Gastroesophageal sphincter (tissue), 4 donors: ENCODE measurements around the gene NRSN2. TPM values are rescaled to one million over a fixed set of nuclear protein-coding genes. Genes with fewer than 3 reads are reported as not detected.
"Not testable (repeated sequence)": the region's sequence is repeated elsewhere in the genome, so short reads cannot be mapped to it uniquely, and the experiment has no call there.

Experiments
- ATAC-seq: fragments of 150-250 bp; one replicate; pipeline ENCODE4 v1.9.1; 2016; ENCODE audit warnings: mild to moderate bottlenecking, moderate library complexity
- H3K27ac ChIP-seq, 4 donors: fragments of 200-600 bp; sonication (generic) in 3 of 4; 1 replicate in 3 of 4; 2 replicates in 1 of 4; pipeline ENCODE4 v1.5.1; 2016 to 2019
- H3K27me3 ChIP-seq: fragments of 200-600 bp; sonication (generic); one replicate; pipeline ENCODE4 v1.5.1; 2019
- H3K36me3 ChIP-seq, 2 donors: fragments of 200-600 bp; sonication (generic); one replicate each; pipeline ENCODE4 v1.5.1; 2019; ENCODE audit warnings: control low read depth in 1 of 2
- H3K4me1 ChIP-seq, 3 donors: fragments of 200-600 bp; sonication (generic); 1 replicate in 2 of 3; 2 replicates in 1 of 3; pipeline ENCODE4 v1.5.1; 2016 to 2019; ENCODE audit warnings: control low read depth in 2 of 3
- H3K4me3 ChIP-seq, 2 donors: fragments of 200-600 bp; sonication (generic); one replicate each; pipeline ENCODE4 v1.5.1; 2019; ENCODE audit warnings: mild to moderate bottlenecking in 1 of 2, moderate library complexity in 1 of 2
- H3K9me3 ChIP-seq, 3 donors: fragments of 200-600 bp; sonication (generic); one replicate each; pipeline ENCODE4 v1.5.1; 2017 to 2019; ENCODE audit warnings: control low read depth in 2 of 3
- EP300 ChIP-seq: sonication (generic); formaldehyde crosslinking; IDR thresholded peaks from one replicate; pipeline ENCODE4 v1.6.1; 2017; ENCODE audit warnings: antibody characterized with exemption, mild to moderate bottlenecking
- POLR2A ChIP-seq, 2 donors: fragments of 450-650 bp; IDR thresholded peaks; one replicate each; pipeline ENCODE4 v1.6.1; 2017; ENCODE audit warnings: antibody characterized with exemption in 2 of 2, mild to moderate bottlenecking in 2 of 2, moderate library complexity in 1 of 2
- POLR2AphosphoS5 ChIP-seq: sonication (generic); formaldehyde crosslinking; IDR thresholded peaks from one replicate; pipeline ENCODE4 v1.6.1; 2017; ENCODE audit warnings: antibody characterized with exemption
- WGBS, 2 donors: methylation state at CpG; one replicate each; pipeline ENCODE4 v1.1.5; 2018; ENCODE audit warnings: low coverage in 1 of 2; 5-methylcytosine and 5-hydroxymethylcytosine counted together
- total RNA-seq, 4 donors: library from RNA; depleted of rRNA; stranded (reverse); fragments of >200 nt; gene quantifications; one replicate each; pipeline ENCODE4 v1.1.0, GENCODE V29; 2016
- TF ChIP-seq, protein P1 (sequence below), 4 experiments: fragments of 200-600 bp in 2 of 4; fragments of 450-650 bp in 2 of 4; sonication (generic) in 1 of 4; IDR thresholded peaks; one replicate each; pipeline ENCODE4 v1.5.1; 2017 to 2019; ENCODE audit warnings: antibody characterized with exemption in 4 of 4, mild to moderate bottlenecking in 2 of 4, moderate library complexity in 2 of 4

NRSN2 gene
- total RNA-seq, 4 donors from 2014 or later, result 25.3 to 51.6 (median 30.2) TPM

DNA sequence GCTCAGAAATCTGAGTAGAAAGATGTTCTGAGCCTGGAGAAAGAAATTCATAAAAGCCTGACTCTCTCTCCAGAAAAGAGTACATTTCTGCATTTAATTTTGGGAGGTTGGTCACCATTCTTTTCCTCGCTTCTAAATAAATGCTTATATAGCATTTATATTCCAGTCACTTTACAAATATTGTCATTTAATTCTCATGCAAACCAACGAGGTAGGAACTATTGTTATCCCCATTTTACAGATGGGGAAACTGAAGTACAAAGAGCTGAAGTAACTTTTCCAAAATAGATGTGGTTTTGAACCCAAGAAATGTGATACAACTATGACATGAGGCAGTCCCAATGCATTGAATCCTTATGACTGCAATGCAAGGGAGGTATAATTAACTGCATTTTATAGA is 29.2 kb downstream of the NRSN2 start:
- no peak for ATAC-seq
- WGBS, 2 donors, result 30 to 40% methylated on average over 2 of the region's 2 CpGs

GRCh38 chr20:376750-377149 is 29.8 kb downstream of the NRSN2 start:
- TF ChIP-seq, protein P1, sequence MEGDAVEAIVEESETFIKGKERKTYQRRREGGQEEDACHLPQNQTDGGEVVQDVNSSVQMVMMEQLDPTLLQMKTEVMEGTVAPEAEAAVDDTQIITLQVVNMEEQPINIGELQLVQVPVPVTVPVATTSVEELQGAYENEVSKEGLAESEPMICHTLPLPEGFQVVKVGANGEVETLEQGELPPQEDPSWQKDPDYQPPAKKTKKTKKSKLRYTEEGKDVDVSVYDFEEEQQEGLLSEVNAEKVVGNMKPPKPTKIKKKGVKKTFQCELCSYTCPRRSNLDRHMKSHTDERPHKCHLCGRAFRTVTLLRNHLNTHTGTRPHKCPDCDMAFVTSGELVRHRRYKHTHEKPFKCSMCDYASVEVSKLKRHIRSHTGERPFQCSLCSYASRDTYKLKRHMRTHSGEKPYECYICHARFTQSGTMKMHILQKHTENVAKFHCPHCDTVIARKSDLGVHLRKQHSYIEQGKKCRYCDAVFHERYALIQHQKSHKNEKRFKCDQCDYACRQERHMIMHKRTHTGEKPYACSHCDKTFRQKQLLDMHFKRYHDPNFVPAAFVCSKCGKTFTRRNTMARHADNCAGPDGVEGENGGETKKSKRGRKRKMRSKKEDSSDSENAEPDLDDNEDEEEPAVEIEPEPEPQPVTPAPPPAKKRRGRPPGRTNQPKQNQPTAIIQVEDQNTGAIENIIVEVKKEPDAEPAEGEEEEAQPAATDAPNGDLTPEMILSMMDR (IDR thresholded peaks at IDR 0.05), result no peak
- TF ChIP-seq POLR2A (IDR thresholded peaks at IDR 0.05) (no peak), EP300 (no peak), POLR2AphosphoS5 (no peak)
- Histone ChIP-seq H3K9me3 (no peaks in the 10 kb centered on the region), H3K27me3 (peaks cover 24% of the 10 kb centered on the region), H3K36me3 (no peaks in the 10 kb centered on the region), H3K4me3 (no peak overlapping the region), H3K27ac (no peak overlapping the region), H3K4me1 (peaks cover 0 to 18% (median 3%) of the 10 kb centered on the region in 3 donors)
- ATAC-seq, result no peak
- 72 to 84% methylated on average over 2 of the region's 2 CpGs for WGBS, 2 donors

More for the DNA sequence above, 29.2 kb downstream of the NRSN2 start:
- peaks cover 0 to 17% (median 3%) of the 10 kb centered on the region in 3 donors for H3K4me1 ChIP-seq
- no peak overlapping the region for H3K27ac ChIP-seq
- peaks cover 17% of the 10 kb centered on the region for H3K27me3 ChIP-seq
- H3K36me3 ChIP-seq, result no peaks in the 10 kb centered on the region
- TF ChIP-seq POLR2A (IDR thresholded peaks at IDR 0.05), result no peak
- TF ChIP-seq, protein P1 (IDR thresholded peaks at IDR 0.05), result no peak
- no peak for TF ChIP-seq EP300
- no peak for TF ChIP-seq POLR2AphosphoS5
- no peak overlapping the region for H3K4me3 ChIP-seq
- no peaks in the 10 kb centered on the region for H3K9me3 ChIP-seq

- WGBS, 2 donors, result 72 to 88% methylated on average over 5 to 12 of the region's 12 CpGs
- H3K4me1 ChIP-seq, result peaks cover 0 to 21% (median 0%) of the 10 kb centered on the region in 3 donors
- ATAC-seq, H3K4me3 ChIP-seq, H3K27ac ChIP-seq, H3K9me3 ChIP-seq, H3K36me3 ChIP-seq: not testable (repeated sequence)
- H3K27me3 ChIP-seq, result peaks cover 31% of the 10 kb centered on the region
These were observed 30.7 kb downstream of the NRSN2 start for GRCh38 chr20:377578-377977.

GRCh38 chr20:378961-379336 is 32.0 kb downstream of the NRSN2 start:
- 74 to 75% methylated on average over 4 to 5 of the region's 5 CpGs for WGBS, 2 donors
- no peak overlapping the region for H3K27ac ChIP-seq

GRCh38 chr20:380763-381580 is 34.1 kb downstream of the NRSN2 start:
- Histone ChIP-seq H3K4me3 (peak overlapping the region; percentile 27 to 69), H3K4me1 (peaks cover 0 to 21% (median 0%) of the 10 kb centered on the region in 3 donors), H3K27ac (peak overlapping the region in 3 of 4 donors; percentile 35 to 64 (median 56)), H3K9me3 (no peaks in the 10 kb centered on the region), H3K27me3 (peaks cover 31% of the 10 kb centered on the region), H3K36me3 (no peaks in the 10 kb centered on the region)
- ATAC-seq, result peak; percentile 56
- TF ChIP-seq EP300 (no peak), POLR2A (IDR thresholded peaks at IDR 0.05) (no peak), POLR2AphosphoS5 (no peak)
- TF ChIP-seq, protein P1 (IDR thresholded peaks at IDR 0.05), result no peak
- WGBS, 2 donors, result 0 to 2% methylated on average over 10 to 11 of the region's 93 CpGs

More at GRCh38 chr20:378961-379336, 32.0 kb downstream of the NRSN2 start:
- no peak overlapping the region for H3K4me3 ChIP-seq
- H3K36me3 ChIP-seq, result no peaks in the 10 kb centered on the region
- H3K27me3 ChIP-seq, result peaks cover 31% of the 10 kb centered on the region
- no peak for ATAC-seq
- H3K4me1 ChIP-seq, result peaks cover 0 to 21% (median 0%) of the 10 kb centered on the region in 3 donors
- no peaks in the 10 kb centered on the region for H3K9me3 ChIP-seq
- TF ChIP-seq POLR2A (IDR thresholded peaks at IDR 0.05) (no peak), POLR2AphosphoS5 (no peak), EP300 (no peak)
- TF ChIP-seq, protein P1 (IDR thresholded peaks at IDR 0.05), result no peak
